Measurements from ENCODE around the gene GON7.

Gene GON7

GRCh38 chr14:93175492-93175891 lies 31.4 kb downstream of the GON7 start:
- TF ChIP-seq GATA2 (IDR thresholded peaks at IDR 0.05; ENCODE audit: low read depth, low read length) (no peak), GATA3 (IDR thresholded peaks at IDR 0.05; ENCODE audit: low read depth, low read length) (no peak)

- TF ChIP-seq GATA2 (IDR thresholded peaks at IDR 0.05; ENCODE audit: low read depth, low read length) (no peak), GATA3 (IDR thresholded peaks at IDR 0.05; ENCODE audit: low read depth, low read length) (no peak)
Observed at GRCh38 chr14:93173943-93174395, 32.9 kb downstream of the GON7 start.

- TF ChIP-seq GATA3 (IDR thresholded peaks at IDR 0.05; ENCODE audit: low read depth, low read length) (no peak), GATA2 (IDR thresholded peaks at IDR 0.05; ENCODE audit: low read depth, low read length) (no peak)
Observed at GRCh38 chr14:93171376-93171775, 35.5 kb downstream of the GON7 start.

- TF ChIP-seq GATA2 (IDR thresholded peaks at IDR 0.05; ENCODE audit: low read depth, low read length): no peak
- TF ChIP-seq GATA3 (IDR thresholded peaks at IDR 0.05; ENCODE audit: low read depth, low read length): no peak
Observed at GRCh38 chr14:93163564-93163963, 43.3 kb downstream of the GON7 start.

GRCh38 chr14:93161411-93161940 lies 45.4 kb downstream of the GON7 start:
- TF ChIP-seq GATA2 (IDR thresholded peaks at IDR 0.05; ENCODE audit: low read depth, low read length) (no peak), GATA3 (IDR thresholded peaks at IDR 0.05; ENCODE audit: low read depth, low read length) (no peak)

GRCh38 chr14:93160353-93160801 lies 46.5 kb downstream of the GON7 start:
- TF ChIP-seq GATA2 (IDR thresholded peaks at IDR 0.05; ENCODE audit: low read depth, low read length) (no peak), GATA3 (IDR thresholded peaks at IDR 0.05; ENCODE audit: low read depth, low read length) (no peak)

- TF ChIP-seq GATA2 (IDR thresholded peaks at IDR 0.05; ENCODE audit: low read depth, low read length) (no peak), GATA3 (IDR thresholded peaks at IDR 0.05; ENCODE audit: low read depth, low read length) (no peak)
Observed at GRCh38 chr14:93156693-93157369, 50.0 kb downstream of the GON7 start.

GRCh38 chr14:93155667-93156066 lies 51.2 kb downstream of the GON7 start:
- TF ChIP-seq GATA3 (IDR thresholded peaks at IDR 0.05; ENCODE audit: low read depth, low read length) (no peak), GATA2 (IDR thresholded peaks at IDR 0.05; ENCODE audit: low read depth, low read length) (no peak)

GRCh38 chr14:93153121-93153520 lies 53.7 kb downstream of the GON7 start:
- TF ChIP-seq GATA2 (IDR thresholded peaks at IDR 0.05; ENCODE audit: low read depth, low read length): no peak
- no peak for TF ChIP-seq GATA3 (IDR thresholded peaks at IDR 0.05; ENCODE audit: low read depth, low read length)
